IMR-90 (cell line): ENCODE measurements around the gene NEURL4. TPM values are rescaled to one million over a fixed set of nuclear protein-coding genes. Genes with fewer than 3 reads are reported as not detected.

Experiments
- ATAC-seq: fragments of 200-7000 bp; cut with Tn5 transposase; 2 replicates; pipeline ENCODE4 v1.9.1; 2020; ENCODE audit warnings: low read depth, mild to moderate bottlenecking, moderate library complexity
- BruUV-seq: library from RNA; stranded (reverse); fragments of 400-500 nt; replicated peaks from 2 replicates; lab custom pipeline; 2021; lab: Mats Ljungman, UMichigan
- CTCF ChIA-PET: fragments of 300-600 bp; formaldehyde crosslinking; extraction: SDS; loops from one replicate; lab custom pipeline; 2021; ENCODE audit warnings: antibody characterized with exemption; lab: Yijun Ruan, JAX
- POLR2A ChIA-PET: fragments of 300-600 bp; sonication (Branson Sonifier 250); formaldehyde crosslinking; loops from one replicate; lab custom pipeline; 2022; ENCODE audit warnings: antibody characterized with exemption; ENCODE audit not compliant: unreplicated experiment; lab: Charles Lee
- DNase-seq: peaks from one replicate; pipeline ENCODE4 v3.0.0; 2013
- H2AFZ ChIP-seq: replicated peaks from 2 replicates; pipeline ENCODE3; 2013; ENCODE audit warnings: low read length, mild to moderate bottlenecking; ENCODE audit not compliant: poor library complexity
- H2AK5ac ChIP-seq: 2 replicates; pipeline ENCODE4 v1.6.1; 2013; ENCODE audit warnings: low read depth, low read length, inconsistent platforms
- H2AK9ac ChIP-seq: replicated peaks from 2 replicates; pipeline ENCODE3; 2013; ENCODE audit warnings: mild to moderate bottlenecking, low read depth, low read length, moderate library complexity; ENCODE audit not compliant: poor library complexity
- H2BK120ac ChIP-seq: 2 replicates; pipeline ENCODE4 v1.6.1; 2013; ENCODE audit warnings: low read depth, low read length, inconsistent platforms
- H2BK15ac ChIP-seq: 3 replicates; pipeline ENCODE4 v1.6.1; 2013; ENCODE audit warnings: low read depth, low read length, inconsistent platforms
- H2BK20ac ChIP-seq: 2 replicates; pipeline ENCODE4 v1.6.1; 2013; ENCODE audit warnings: low read depth, mild to moderate bottlenecking, inconsistent platforms, low read length, moderate library complexity
- H2BK5ac ChIP-seq: 2 replicates; pipeline ENCODE4 v1.6.1; 2013; ENCODE audit warnings: mild to moderate bottlenecking, low read depth, low read length, inconsistent platforms; ENCODE audit not compliant: poor library complexity, severe bottlenecking
- H3K14ac ChIP-seq: replicated peaks from 2 replicates; pipeline ENCODE4 v1.6.1; 2013; ENCODE audit warnings: low read depth, low read length, inconsistent platforms
- H3K18ac ChIP-seq: 2 replicates; pipeline ENCODE4 v1.6.1; 2013; ENCODE audit warnings: low read depth, low read length, control low read depth
- H3K23ac ChIP-seq: 2 replicates; pipeline ENCODE4 v1.6.1; 2013; ENCODE audit warnings: low read depth, low read length, inconsistent platforms
- H3K27ac ChIP-seq: 2 replicates; pipeline ENCODE4 v1.5.1; 2013; ENCODE audit warnings: mild to moderate bottlenecking, control low read depth, low read length; ENCODE audit not compliant: insufficient read depth
- H3K27me3 ChIP-seq: 2 replicates; pipeline ENCODE4 v1.6.1; 2013; ENCODE audit warnings: low read length; ENCODE audit not compliant: control insufficient read depth, insufficient read depth
- H3K36me3 ChIP-seq: 2 replicates; pipeline ENCODE4 v1.6.1; 2013; ENCODE audit warnings: low read length, mixed read lengths; ENCODE audit not compliant: control insufficient read depth, insufficient read depth
- H3K4ac ChIP-seq: 2 replicates; pipeline ENCODE4 v1.6.1; 2013; ENCODE audit warnings: low read depth, low read length, inconsistent platforms
- H3K4me1 ChIP-seq: 2 replicates; pipeline ENCODE4 v1.6.1; 2013; ENCODE audit warnings: low read length, mixed read lengths; ENCODE audit not compliant: control insufficient read depth, insufficient read depth
- H3K4me2 ChIP-seq: 2 replicates; pipeline ENCODE4 v1.6.1; 2013; ENCODE audit warnings: low read depth, mild to moderate bottlenecking, control low read depth, low read length, moderate library complexity
- H3K4me3 ChIP-seq: 2 replicates; pipeline ENCODE4 v1.5.1; 2013; ENCODE audit warnings: low read depth, mild to moderate bottlenecking, control low read depth, low read length, moderate library complexity; ENCODE audit not compliant: insufficient read depth
- H3K56ac ChIP-seq: 2 replicates; pipeline ENCODE4 v1.6.1; 2013; ENCODE audit warnings: low read length, inconsistent platforms; ENCODE audit not compliant: insufficient read depth; ENCODE audit errors: extremely low read depth
- H3K79me1 ChIP-seq, 2 experiments: 2 replicates each; pipeline ENCODE4 v1.6.1; 2013; ENCODE audit warnings: low read length in 2 of 2, inconsistent platforms in 1 of 2, low read depth in 1 of 2
- H3K9ac ChIP-seq: 2 replicates; pipeline ENCODE4 v1.6.1; 2013; ENCODE audit warnings: low read depth, low read length, control low read depth
- H3K9me1 ChIP-seq: 2 replicates; pipeline ENCODE4 v1.6.1; 2013; ENCODE audit warnings: low read length, inconsistent platforms; ENCODE audit not compliant: insufficient read depth
- H3K9me3 ChIP-seq: 2 replicates; pipeline ENCODE4 v1.6.1; 2013; ENCODE audit warnings: low read length; ENCODE audit not compliant: control insufficient read depth, insufficient read depth
- H4K20me1 ChIP-seq: 2 replicates; pipeline ENCODE4 v1.6.1; 2013; ENCODE audit warnings: low read length, inconsistent platforms; ENCODE audit not compliant: insufficient read depth
- H4K5ac ChIP-seq: 2 replicates; pipeline ENCODE4 v1.6.1; 2013; ENCODE audit warnings: mild to moderate bottlenecking, low read depth, low read length, control low read depth
- H4K8ac ChIP-seq, 2 experiments: 2 replicates each; pipeline ENCODE4 v1.6.1; 2013; ENCODE audit warnings: low read depth in 2 of 2, low read length in 2 of 2, control low read depth in 1 of 2, inconsistent platforms in 1 of 2
- H4K91ac ChIP-seq: 2 replicates; pipeline ENCODE4 v1.6.1; 2013; ENCODE audit warnings: low read depth, low read length, inconsistent platforms; ENCODE audit not compliant: insufficient read depth
- CEBPB ChIP-seq: IDR thresholded peaks from 2 replicates; pipeline ENCODE4 v1.6.1; 2012; ENCODE audit warnings: low read depth, low read length, improper control_type of control experiment
- FOS ChIP-seq: fragments of 150-350 bp; IDR thresholded peaks from 2 replicates; pipeline ENCODE4 v1.6.1; 2016; ENCODE audit warnings: low read depth, low read length
- MAFK ChIP-seq: IDR thresholded peaks from 2 replicates; pipeline ENCODE4 v1.6.1; 2012; ENCODE audit warnings: low read depth, low read length, improper control_type of control experiment
- MAZ ChIP-seq: IDR thresholded peaks from 2 replicates; pipeline ENCODE4 v1.6.1; 2012; ENCODE audit warnings: low read depth, mild to moderate bottlenecking, low read length, improper control_type of control experiment, moderate library complexity, borderline replicate concordance
- MXI1 ChIP-seq: IDR thresholded peaks from 2 replicates; pipeline ENCODE4 v1.6.1; 2012; ENCODE audit warnings: low read depth, mild to moderate bottlenecking, low read length, moderate library complexity, borderline replicate concordance
- POLR2A ChIP-seq: IDR thresholded peaks from 2 replicates; pipeline ENCODE4 v1.6.1; 2012; ENCODE audit warnings: mild to moderate bottlenecking, low read depth, low read length
- RAD21 ChIP-seq: IDR thresholded peaks from 2 replicates; pipeline ENCODE4 v1.6.1; 2012; ENCODE audit warnings: low read length, improper control_type of control experiment
- RCOR1 ChIP-seq: IDR thresholded peaks from 2 replicates; pipeline ENCODE4 v1.6.1; 2012; ENCODE audit warnings: mild to moderate bottlenecking, low read length, improper control_type of control experiment; ENCODE audit not compliant: insufficient replicate concordance
- RFX5 ChIP-seq: IDR thresholded peaks from 2 replicates; pipeline ENCODE4 v1.8.0; 2012; ENCODE audit warnings: low read depth, mild to moderate bottlenecking, low read length, moderate library complexity
- SMC3 ChIP-seq: fragments of 150-350 bp; IDR thresholded peaks from 2 replicates; pipeline ENCODE4 v1.6.1; 2016; ENCODE audit warnings: low read depth, mild to moderate bottlenecking, antibody characterized with exemption, low read length, moderate library complexity
- USF2 ChIP-seq: fragments of 150-350 bp; IDR thresholded peaks from 2 replicates; pipeline ENCODE4 v1.6.1; 2017; ENCODE audit warnings: mild to moderate bottlenecking, antibody characterized with exemption, low read length, low read depth
- WGBS, 2 experiments: methylation state at CpG; one replicate each; pipeline versions ENCODE4 v1.1.5 to v1.1.7; 2013; ENCODE audit warnings: missing lambda C conversion rate in 2 of 2; ENCODE audit not compliant: insufficient read length in 1 of 2; ENCODE audit errors: extremely low coverage in 2 of 2; 5-methylcytosine and 5-hydroxymethylcytosine counted together
- dilution Hi-C: fragments of 300-500 bp; cut with HindIII; formaldehyde crosslinking; loops from one replicate; pipeline ENCODE4 v1.14.3; 2018; ENCODE audit warnings: low sequenced_read_pairs; ENCODE audit not compliant: unreplicated experiment
- in situ Hi-C: fragments of 300-500 bp; cut with MboI; formaldehyde crosslinking; loops from 3 replicates; pipeline ENCODE4 v1.14.3; 2019; ENCODE audit warnings: low sequenced_read_pairs, inconsistent platforms, mixed read lengths
- intact Hi-C: fragments of 100-400 bp; cut with micrococcal nuclease; formaldehyde crosslinking; loops from 2 replicates; pipeline ENCODE4 v1.10.0; 2022
- polyA plus RNA-seq, 3 experiments: library from polyadenylated mRNA; depleted of rRNA; stranded (reverse); fragments of >200 nt; gene quantifications; 2 replicates each; pipeline ENCODE4 v1.2.3, GENCODE V29; 2012; ENCODE audit warnings: low replicate concordance in 1 of 3
- total RNA-seq: library from RNA; depleted of rRNA; stranded (reverse); fragments of >200 nt; gene quantifications from 2 replicates; pipeline ENCODE4 v1.2.3, GENCODE V29; 2012
- TF ChIP-seq, protein P1 (sequence below): conservative IDR thresholded peaks from 2 replicates; pipeline ENCODE4 v1.5.1; 2012; ENCODE audit warnings: mild to moderate bottlenecking, low read depth, low read length, improper control_type of control experiment
- TF ChIP-seq, protein P2 (sequence below): fragments of 150-350 bp; IDR thresholded peaks from 2 replicates; pipeline ENCODE4 v1.6.1; 2016; ENCODE audit warnings: low read depth, mild to moderate bottlenecking, low read length, moderate library complexity, borderline replicate concordance

Gene NEURL4
- total and polyA plus RNA-seq, 2 of the 4 experiments (the other 2 are of a cell fraction) = 8.4 to 23.3 TPM

DNA sequence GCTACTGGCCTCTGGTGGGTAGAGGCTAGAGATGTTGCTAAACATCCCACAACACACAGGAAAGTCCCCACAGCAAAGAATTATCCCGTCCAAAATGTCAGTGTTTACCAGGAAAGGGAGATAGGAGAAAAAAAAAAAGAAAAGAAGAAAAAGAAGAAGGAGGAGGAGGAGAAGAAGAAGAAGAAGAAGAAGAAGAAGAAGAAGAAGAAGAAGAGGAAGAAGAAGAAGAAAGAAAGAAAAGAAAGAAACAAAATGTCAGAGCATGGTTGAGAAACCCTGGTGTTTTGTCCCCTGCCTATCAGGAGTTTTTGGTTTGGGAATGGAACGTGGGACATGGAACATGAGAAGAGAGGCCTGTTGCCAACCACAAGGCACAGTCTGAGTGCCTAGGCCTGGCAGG is 28.2 kb upstream of the NEURL4 start:
- Histone ChIP-seq H3K4ac (no peak overlapping the region), H3K9me1 (peaks cover 21% of the 10 kb centered on the region), H3K4me2 (no peak overlapping the region), H2AK5ac (no peak overlapping the region), H2BK5ac (no peak overlapping the region), H4K20me1 (peaks cover 18% of the 10 kb centered on the region; the same call in 1 of the 2 replicates), H3K14ac (no peak overlapping the region), H2AK9ac (no peak overlapping the region), H4K8ac (no peak overlapping the region), H4K5ac (no peak overlapping the region), H2BK15ac (no peak overlapping the region), H3K79me1 (peaks cover 18 to 38% of the 10 kb centered on the region in 2 experiments; a peak in 3 of 4 replicates), H3K9ac (no peak overlapping the region), H4K91ac (no peak overlapping the region), H3K23ac (no peak overlapping the region), H3K9me3 (no peaks in the 10 kb centered on the region), H3K18ac (no peak overlapping the region), H3K56ac (no peak overlapping the region), H2BK120ac (no peak overlapping the region), H3K4me1 (peaks cover 32% of the 10 kb centered on the region), H2AFZ (no peak overlapping the region), H3K27me3 (no peaks in the 10 kb centered on the region), H3K36me3 (no peaks in the 10 kb centered on the region), H3K27ac (no peak overlapping the region), H3K4me3 (no peak overlapping the region), H2BK20ac (no peak overlapping the region)
- ChIA-PET POLR2A (no interaction called here), CTCF (interaction anchor here (0.6 to 4.1 kb wide), 2 partner anchors 19 to 203 kb away, joined by 3 to 19 read pairs; partner anchors contain the start of gene SENP3)
- no peak for ATAC-seq
- no CpG with 5 or more reads among the region's 2 CpGs for WGBS, 2 experiments
- in situ Hi-C loops (loop anchor here (5.0 to 10.0 kb wide), 2 partner anchors 35 to 197 kb away; partner anchors contain the start of genes PLSCR3 and TNFSF13), dilution Hi-C loops (no loop called here), intact Hi-C loops (no loop called here)
- BruUV-seq = no TSS peak
- no peak for TF ChIP-seq RAD21
- TF ChIP-seq FOS = no peak
- TF ChIP-seq MXI1 = no peak
- TF ChIP-seq RCOR1 = no peak
- TF ChIP-seq, protein P1, sequence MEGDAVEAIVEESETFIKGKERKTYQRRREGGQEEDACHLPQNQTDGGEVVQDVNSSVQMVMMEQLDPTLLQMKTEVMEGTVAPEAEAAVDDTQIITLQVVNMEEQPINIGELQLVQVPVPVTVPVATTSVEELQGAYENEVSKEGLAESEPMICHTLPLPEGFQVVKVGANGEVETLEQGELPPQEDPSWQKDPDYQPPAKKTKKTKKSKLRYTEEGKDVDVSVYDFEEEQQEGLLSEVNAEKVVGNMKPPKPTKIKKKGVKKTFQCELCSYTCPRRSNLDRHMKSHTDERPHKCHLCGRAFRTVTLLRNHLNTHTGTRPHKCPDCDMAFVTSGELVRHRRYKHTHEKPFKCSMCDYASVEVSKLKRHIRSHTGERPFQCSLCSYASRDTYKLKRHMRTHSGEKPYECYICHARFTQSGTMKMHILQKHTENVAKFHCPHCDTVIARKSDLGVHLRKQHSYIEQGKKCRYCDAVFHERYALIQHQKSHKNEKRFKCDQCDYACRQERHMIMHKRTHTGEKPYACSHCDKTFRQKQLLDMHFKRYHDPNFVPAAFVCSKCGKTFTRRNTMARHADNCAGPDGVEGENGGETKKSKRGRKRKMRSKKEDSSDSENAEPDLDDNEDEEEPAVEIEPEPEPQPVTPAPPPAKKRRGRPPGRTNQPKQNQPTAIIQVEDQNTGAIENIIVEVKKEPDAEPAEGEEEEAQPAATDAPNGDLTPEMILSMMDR = no peak
- TF ChIP-seq POLR2A = no peak
- no peak for TF ChIP-seq RFX5
- no peak for TF ChIP-seq CEBPB
- no peak for TF ChIP-seq SMC3
- TF ChIP-seq, protein P2, sequence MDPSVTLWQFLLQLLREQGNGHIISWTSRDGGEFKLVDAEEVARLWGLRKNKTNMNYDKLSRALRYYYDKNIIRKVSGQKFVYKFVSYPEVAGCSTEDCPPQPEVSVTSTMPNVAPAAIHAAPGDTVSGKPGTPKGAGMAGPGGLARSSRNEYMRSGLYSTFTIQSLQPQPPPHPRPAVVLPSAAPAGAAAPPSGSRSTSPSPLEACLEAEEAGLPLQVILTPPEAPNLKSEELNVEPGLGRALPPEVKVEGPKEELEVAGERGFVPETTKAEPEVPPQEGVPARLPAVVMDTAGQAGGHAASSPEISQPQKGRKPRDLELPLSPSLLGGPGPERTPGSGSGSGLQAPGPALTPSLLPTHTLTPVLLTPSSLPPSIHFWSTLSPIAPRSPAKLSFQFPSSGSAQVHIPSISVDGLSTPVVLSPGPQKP = no peak
- no peak for TF ChIP-seq MAFK
- no peak for TF ChIP-seq USF2
- no peak for TF ChIP-seq MAZ
- DNase-seq = no peak
